Left ventricle myocardium inferior (tissue), 1 donor: Measurements from ENCODE around the gene PHLDB2. TPM values are rescaled to one million over a fixed set of nuclear protein-coding genes. Genes with fewer than 3 reads are reported as not detected.

Experiments
- DNase-seq: peaks from one replicate; pipeline ENCODE4 v3.0.0-alpha.2; 2020
- H3K27ac ChIP-seq: fragments of 200-600 bp; replicated peaks from 2 replicates; pipeline ENCODE4 v1.8.0; 2021
- H3K27me3 ChIP-seq: fragments of 200-600 bp; 2 replicates; pipeline ENCODE4 v1.8.0; 2021; ENCODE audit warnings: low read depth
- H3K36me3 ChIP-seq: fragments of 200-600 bp; 2 replicates; pipeline ENCODE4 v1.8.0; 2021
- H3K4me1 ChIP-seq: fragments of 200-600 bp; 2 replicates; pipeline ENCODE4 v1.8.0; 2021
- H3K4me3 ChIP-seq: fragments of 200-600 bp; 2 replicates; pipeline ENCODE4 v1.8.0; 2021; ENCODE audit warnings: mild to moderate bottlenecking, moderate library complexity
- H3K9me3 ChIP-seq: fragments of 200-600 bp; replicated peaks from 2 replicates; pipeline ENCODE4 v1.8.0; 2021
- intact Hi-C: fragments of 100-400 bp; cut with micrococcal nuclease; formaldehyde crosslinking; loops from one replicate; pipeline ENCODE4 v1.11.0; 2022
- total RNA-seq: library from RNA; stranded (reverse); fragmentation: NEBNext Ultra II Directional; extraction: Animal tissue kit (Norgen Biotek cat#: 25700); gene quantifications from one replicate; pipeline ENCODE4 v1.2.1, GENCODE V29; 2021
- TF ChIP-seq, protein P1 (sequence below): fragments of 200-600 bp; IDR thresholded peaks from 2 replicates; pipeline ENCODE4 v1.8.0; 2021; ENCODE audit warnings: antibody characterized with exemption, mild to moderate bottlenecking, borderline replicate concordance
- donor health status: DM: no; HTN: yes; CAD: no; lungs with severe emphysema.

PHLDB2 gene
- total RNA-seq, 1 donor from 2014 or later: 89.3 TPM

DNA sequence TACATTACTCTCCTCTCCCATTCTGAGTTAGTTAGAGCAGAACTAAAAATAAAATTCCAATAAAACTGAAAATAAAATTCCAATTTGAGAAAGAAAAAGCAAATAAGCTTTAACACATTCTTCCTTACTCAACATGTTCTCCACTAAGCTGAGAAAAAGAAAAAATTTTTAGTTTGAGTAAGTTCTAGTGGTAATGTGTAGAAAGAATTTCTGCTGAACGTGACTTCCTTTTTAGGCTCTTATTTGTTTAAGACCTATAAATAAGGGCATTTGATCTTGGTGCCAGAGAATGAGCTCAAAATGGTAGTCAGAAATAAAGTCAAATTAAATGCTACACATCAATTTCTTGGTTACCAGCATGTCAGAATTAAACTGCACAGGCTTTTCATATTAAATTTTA is 62.1 kb downstream of the PHLDB2 start:
- Histone ChIP-seq H3K36me3 (peaks cover 70% of the 10 kb centered on the region), H3K4me1 (peaks cover 85% of the 10 kb centered on the region)

DNA sequence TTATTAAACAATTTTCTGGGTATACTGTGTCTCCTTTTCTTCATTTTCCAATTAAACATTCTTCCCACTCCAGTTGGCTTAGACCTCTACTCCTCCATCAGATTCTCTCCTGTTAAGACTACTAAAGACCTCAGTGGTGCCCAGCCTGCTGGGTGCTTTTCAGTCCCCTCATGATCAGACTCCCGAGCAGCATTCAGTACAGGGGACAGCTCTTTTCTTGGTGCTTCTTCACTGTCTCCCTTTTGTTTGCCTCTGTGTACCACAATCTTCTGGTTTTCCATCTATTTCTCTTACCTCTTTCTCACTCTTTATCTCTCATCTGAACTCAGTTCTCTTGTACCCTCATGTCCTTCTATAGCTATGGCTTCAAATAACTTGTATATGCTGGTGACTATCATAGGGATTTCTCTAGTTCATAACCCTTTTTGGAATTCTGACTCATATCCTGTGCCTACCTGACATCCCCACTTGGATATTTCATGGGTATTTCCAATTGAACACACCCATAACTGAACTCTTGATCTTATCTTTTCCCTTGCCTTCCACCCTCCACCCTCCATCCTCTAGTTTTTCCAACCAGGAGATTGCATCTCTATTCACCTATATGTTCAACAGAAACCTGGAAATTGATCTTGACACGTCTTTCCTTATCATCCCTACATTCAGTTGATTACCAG is 64.2 kb downstream of the PHLDB2 start:
- H3K36me3 ChIP-seq: peaks cover 65% of the 10 kb centered on the region
- H3K4me1 ChIP-seq: peaks cover 72% of the 10 kb centered on the region
- H3K9me3 ChIP-seq: no peaks in the 10 kb centered on the region
- H3K4me3 ChIP-seq: no peak overlapping the region
- H3K27ac ChIP-seq: peak overlapping the region; percentile 70
- H3K27me3 ChIP-seq: no peaks in the 10 kb centered on the region
- TF ChIP-seq, protein P1, sequence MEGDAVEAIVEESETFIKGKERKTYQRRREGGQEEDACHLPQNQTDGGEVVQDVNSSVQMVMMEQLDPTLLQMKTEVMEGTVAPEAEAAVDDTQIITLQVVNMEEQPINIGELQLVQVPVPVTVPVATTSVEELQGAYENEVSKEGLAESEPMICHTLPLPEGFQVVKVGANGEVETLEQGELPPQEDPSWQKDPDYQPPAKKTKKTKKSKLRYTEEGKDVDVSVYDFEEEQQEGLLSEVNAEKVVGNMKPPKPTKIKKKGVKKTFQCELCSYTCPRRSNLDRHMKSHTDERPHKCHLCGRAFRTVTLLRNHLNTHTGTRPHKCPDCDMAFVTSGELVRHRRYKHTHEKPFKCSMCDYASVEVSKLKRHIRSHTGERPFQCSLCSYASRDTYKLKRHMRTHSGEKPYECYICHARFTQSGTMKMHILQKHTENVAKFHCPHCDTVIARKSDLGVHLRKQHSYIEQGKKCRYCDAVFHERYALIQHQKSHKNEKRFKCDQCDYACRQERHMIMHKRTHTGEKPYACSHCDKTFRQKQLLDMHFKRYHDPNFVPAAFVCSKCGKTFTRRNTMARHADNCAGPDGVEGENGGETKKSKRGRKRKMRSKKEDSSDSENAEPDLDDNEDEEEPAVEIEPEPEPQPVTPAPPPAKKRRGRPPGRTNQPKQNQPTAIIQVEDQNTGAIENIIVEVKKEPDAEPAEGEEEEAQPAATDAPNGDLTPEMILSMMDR: no peak
- no peak for DNase-seq
- intact Hi-C loops: no loop called here

More for the DNA sequence above, 62.1 kb downstream of the PHLDB2 start:
- no peak overlapping the region for H3K4me3 ChIP-seq
- DNase-seq: no peak
- peak overlapping the region; percentile 6 for H3K27ac ChIP-seq
- no peaks in the 10 kb centered on the region for H3K27me3 ChIP-seq
- TF ChIP-seq, protein P1: no peak
- intact Hi-C loops: no loop called here
- no peaks in the 10 kb centered on the region for H3K9me3 ChIP-seq

DNA sequence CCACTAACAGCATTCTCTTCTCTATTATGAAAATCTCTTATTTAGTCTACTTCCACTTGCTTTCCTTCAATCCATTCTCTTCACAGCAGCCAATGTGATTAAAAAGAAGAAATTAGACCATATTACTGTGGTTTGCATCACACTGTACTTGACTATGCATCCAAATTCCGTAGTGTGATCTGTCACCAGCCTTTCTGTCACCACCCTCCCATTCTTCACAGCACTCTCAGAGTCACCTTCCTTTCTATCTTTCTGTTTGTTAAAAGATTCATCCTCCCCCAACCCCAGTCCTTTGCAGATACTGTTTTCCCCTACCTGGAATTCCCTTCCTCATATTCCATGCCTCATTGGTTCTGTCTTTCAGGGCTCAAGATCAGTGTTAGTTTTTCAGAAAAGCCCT is 64.7 kb downstream of the PHLDB2 start:
- no peak overlapping the region for H3K4me3 ChIP-seq
- peaks cover 66% of the 10 kb centered on the region for H3K4me1 ChIP-seq
- peaks cover 62% of the 10 kb centered on the region for H3K36me3 ChIP-seq
- H3K27me3 ChIP-seq: no peaks in the 10 kb centered on the region
- intact Hi-C loops: no loop called here
- H3K27ac ChIP-seq: peak overlapping the region; percentile 70
- TF ChIP-seq, protein P1: no peak
- DNase-seq: no peak
- no peaks in the 10 kb centered on the region for H3K9me3 ChIP-seq

DNA sequence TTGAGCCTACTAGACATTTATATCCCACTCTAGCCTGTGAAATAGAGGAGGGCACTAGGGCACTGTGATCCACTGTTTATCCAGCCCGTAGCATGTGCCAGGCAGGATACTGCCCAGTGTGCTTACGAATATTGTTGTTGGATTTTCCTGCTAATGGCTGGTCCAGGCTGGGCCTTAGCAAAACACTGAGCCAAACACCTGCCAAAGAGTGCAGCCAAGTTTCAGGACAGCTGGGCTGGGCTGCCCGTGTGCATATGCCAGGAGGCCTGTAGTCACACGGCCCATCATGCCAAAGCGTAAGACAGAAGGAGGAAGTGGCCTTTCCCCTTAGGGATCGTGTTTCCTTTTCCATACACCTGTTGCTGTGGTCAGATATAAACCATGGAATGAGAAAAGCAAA is 65.2 kb downstream of the PHLDB2 start:
- DNase-seq: peak; percentile 64
- Histone ChIP-seq H3K27ac (peak overlapping the region; percentile 70), H3K4me1 (peaks cover 65% of the 10 kb centered on the region), H3K27me3 (no peaks in the 10 kb centered on the region), H3K36me3 (peaks cover 57% of the 10 kb centered on the region), H3K9me3 (no peaks in the 10 kb centered on the region), H3K4me3 (no peak overlapping the region)
- TF ChIP-seq, protein P1: no peak
- intact Hi-C loops: no loop called here

DNA sequence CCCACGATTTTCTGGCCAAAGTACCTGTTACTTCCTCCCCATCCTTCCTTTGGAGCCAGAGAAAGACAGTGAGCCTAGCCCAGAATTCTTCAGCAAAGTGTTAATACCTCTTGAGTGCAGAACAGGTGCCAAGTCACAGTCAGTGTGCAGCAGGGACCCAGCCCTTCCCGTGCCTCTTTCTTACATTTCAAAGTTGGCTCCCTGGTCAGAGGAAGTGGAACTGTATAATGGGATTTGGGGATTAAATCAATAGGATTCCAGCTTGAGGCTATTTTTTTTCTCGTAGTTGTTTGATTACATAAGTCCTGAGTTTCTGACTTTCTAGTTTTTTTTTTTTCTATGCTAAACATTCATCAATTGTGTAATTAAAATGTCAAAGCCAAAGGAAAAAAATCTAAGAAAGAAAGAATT is 67.2 kb downstream of the PHLDB2 start:
- H3K9me3 ChIP-seq: no peaks in the 10 kb centered on the region
- no peak for DNase-seq
- peaks cover 63% of the 10 kb centered on the region for H3K4me1 ChIP-seq
- peaks cover 41% of the 10 kb centered on the region for H3K36me3 ChIP-seq
- no peaks in the 10 kb centered on the region for H3K27me3 ChIP-seq
- peak overlapping the region; percentile 70 for H3K27ac ChIP-seq
- intact Hi-C loops: no loop called here
- no peak overlapping the region for H3K4me3 ChIP-seq
- TF ChIP-seq, protein P1: no peak
